ENCODE data around the gene KRT80. TPM values are rescaled to one million over a fixed set of nuclear protein-coding genes. Genes with fewer than 3 reads are reported as not detected.

KRT80 gene
- total RNA-seq, 2 donors from 2014 or later = 0.66 to 4.9 TPM

DNA sequence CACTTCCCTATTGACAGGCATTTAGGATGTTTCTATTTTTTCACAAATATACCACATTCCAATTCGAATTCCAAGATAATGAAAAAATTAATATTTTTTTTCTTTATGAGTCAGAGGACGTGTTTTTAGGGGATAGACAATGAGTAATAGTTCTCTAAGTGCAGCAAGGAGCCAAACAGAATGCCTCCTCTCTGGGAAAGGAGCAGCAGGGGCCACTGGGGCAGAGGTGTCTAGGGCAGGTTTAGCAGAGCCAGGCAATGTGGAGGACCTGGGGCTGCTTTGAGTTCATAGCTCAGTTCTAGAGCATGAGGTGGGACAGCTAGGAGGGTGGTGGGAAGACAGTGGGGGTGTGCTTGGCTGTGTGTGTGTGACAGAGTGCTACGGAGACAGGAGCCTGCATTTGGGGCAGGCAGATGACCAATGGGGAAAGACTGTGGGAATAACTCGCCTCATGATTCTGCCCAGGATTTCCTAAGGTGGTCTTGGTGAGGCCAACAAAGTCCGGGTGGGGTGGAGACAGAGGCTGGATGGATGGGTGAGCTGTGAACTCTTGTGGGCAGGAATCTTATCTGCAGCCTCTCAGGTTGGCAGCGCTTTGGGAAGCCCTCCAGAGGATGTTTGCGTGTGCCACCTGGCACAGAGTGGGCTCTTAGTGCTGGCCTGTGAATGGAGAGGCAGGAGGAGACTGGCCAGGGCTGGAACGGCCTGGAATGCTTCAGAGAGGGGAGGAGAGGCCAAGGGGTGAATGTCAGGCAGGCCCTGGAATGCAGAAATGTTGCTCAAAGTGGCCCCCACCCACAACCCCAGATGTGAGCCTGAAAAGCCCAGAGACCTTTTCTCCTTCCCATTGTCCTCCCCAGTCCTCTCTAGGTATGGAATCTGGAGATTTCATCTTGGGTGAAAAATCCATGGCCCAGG is 38.8 kb upstream of the KRT80 start:
- no peaks in the 10 kb centered on the region for H3K36me3 ChIP-seq
- DNase-seq = no peak
- H3K27me3 ChIP-seq = peaks cover 6% of the 10 kb centered on the region
- H3K27ac ChIP-seq = no peak overlapping the region
- intact Hi-C loops (cut with DNase I) = no loop called here
- no peak overlapping the region for H3K4me3 ChIP-seq
- H3K9me3 ChIP-seq = no peaks in the 10 kb centered on the region
- TF ChIP-seq, protein P1, sequence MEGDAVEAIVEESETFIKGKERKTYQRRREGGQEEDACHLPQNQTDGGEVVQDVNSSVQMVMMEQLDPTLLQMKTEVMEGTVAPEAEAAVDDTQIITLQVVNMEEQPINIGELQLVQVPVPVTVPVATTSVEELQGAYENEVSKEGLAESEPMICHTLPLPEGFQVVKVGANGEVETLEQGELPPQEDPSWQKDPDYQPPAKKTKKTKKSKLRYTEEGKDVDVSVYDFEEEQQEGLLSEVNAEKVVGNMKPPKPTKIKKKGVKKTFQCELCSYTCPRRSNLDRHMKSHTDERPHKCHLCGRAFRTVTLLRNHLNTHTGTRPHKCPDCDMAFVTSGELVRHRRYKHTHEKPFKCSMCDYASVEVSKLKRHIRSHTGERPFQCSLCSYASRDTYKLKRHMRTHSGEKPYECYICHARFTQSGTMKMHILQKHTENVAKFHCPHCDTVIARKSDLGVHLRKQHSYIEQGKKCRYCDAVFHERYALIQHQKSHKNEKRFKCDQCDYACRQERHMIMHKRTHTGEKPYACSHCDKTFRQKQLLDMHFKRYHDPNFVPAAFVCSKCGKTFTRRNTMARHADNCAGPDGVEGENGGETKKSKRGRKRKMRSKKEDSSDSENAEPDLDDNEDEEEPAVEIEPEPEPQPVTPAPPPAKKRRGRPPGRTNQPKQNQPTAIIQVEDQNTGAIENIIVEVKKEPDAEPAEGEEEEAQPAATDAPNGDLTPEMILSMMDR (IDR thresholded peaks at IDR 0.05) = no peak
- no peak overlapping the region for H3K9ac ChIP-seq (ENCODE audit: low read depth in 2 of 2, low read length in 2 of 2)
- peaks cover 10% of the 10 kb centered on the region for H3K4me1 ChIP-seq

DNA sequence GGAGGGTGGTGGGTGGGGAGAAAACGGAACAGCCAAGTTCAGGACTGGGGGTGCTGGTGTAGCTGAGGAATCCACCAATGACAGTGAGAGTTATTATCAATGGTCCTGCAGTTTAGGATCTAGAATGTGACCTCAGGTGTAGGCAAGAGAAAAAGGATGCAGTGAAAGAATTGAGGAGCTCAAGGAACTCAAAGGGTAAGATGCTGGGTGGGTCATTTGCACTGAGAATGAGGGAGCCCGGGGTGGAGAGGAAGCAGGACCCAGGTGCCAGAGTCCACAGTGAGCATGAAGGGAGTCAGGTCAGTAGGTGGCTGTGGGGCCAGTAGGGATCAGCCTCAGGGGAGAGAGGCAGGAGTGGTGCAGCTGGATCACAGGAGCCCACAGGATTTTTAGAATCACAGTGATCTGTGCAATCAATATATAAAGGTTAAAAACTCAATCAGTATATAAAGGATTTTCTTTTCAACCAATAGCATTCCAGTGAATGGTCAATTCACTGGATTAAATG is 38.1 kb upstream of the KRT80 start:
- peaks cover 10% of the 10 kb centered on the region for H3K4me1 ChIP-seq
- peaks cover 6% of the 10 kb centered on the region for H3K27me3 ChIP-seq
- TF ChIP-seq, protein P1 (IDR thresholded peaks at IDR 0.05) = no peak
- no peak overlapping the region for H3K27ac ChIP-seq
- H3K9me3 ChIP-seq = no peaks in the 10 kb centered on the region
- H3K4me3 ChIP-seq = no peak overlapping the region
- DNase-seq = no peak
- intact Hi-C loops (cut with DNase I) = no loop called here
- no peak overlapping the region for H3K9ac ChIP-seq (ENCODE audit: low read depth in 2 of 2, low read length in 2 of 2)
- no peaks in the 10 kb centered on the region for H3K36me3 ChIP-seq

DNA sequence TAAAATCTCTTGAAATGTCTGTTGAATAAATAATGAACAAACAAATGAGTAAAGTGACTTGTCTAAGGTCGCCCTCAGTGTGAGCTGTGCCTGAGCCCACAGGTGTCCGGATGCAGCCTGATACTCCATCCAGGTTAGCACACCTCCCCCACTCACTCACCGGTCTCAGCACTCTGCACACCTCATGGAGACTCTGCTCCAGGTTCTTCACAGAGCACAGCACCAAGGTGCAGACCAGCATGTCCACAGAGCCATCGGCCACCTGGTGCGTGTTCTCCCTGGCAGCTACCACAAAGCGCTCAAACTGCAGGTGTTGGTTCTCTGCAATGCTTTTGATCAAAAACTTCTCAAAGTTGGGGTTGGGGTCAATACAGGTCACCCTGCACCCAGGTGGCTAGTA is 37.1 kb upstream of the KRT80 start:
- Histone ChIP-seq H3K27me3 (peaks cover 6% of the 10 kb centered on the region), H3K36me3 (no peaks in the 10 kb centered on the region), H3K9me3 (no peaks in the 10 kb centered on the region), H3K4me1 (peaks cover 10% of the 10 kb centered on the region), H3K27ac (no peak overlapping the region), H3K4me3 (no peak overlapping the region), H3K9ac (ENCODE audit: low read depth in 2 of 2, low read length in 2 of 2) (no peak overlapping the region)
- DNase-seq = no peak
- TF ChIP-seq, protein P1 (IDR thresholded peaks at IDR 0.05) = no peak
- intact Hi-C loops (cut with DNase I) = no loop called here

DNA sequence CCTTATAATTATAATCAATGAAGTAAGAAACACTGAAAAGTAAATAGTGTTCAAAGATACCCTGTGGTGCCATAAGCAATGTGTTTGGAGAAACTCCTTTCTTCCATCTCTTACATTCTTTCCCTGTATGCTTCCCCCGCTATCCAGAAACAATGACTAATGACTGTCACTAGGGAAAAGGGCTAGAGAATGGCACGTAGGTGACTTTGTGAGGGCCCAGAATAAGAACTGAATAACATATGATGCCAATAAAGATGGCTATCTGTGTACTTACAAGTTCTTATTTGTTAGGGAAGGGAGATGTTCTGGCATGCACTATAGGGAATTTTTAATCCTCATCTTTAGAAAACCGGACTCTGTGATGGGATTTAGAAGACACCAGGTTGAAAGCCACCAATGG is 36.6 kb upstream of the KRT80 start:
- Histone ChIP-seq H3K27ac (no peak overlapping the region), H3K36me3 (no peaks in the 10 kb centered on the region), H3K27me3 (peaks cover 5% of the 10 kb centered on the region), H3K9me3 (no peaks in the 10 kb centered on the region), H3K4me1 (peaks cover 10% of the 10 kb centered on the region), H3K9ac (ENCODE audit: low read depth in 2 of 2, low read length in 2 of 2) (no peak overlapping the region), H3K4me3 (no peak overlapping the region)
- intact Hi-C loops (cut with DNase I) = no loop called here
- no peak for DNase-seq
- TF ChIP-seq, protein P1 (IDR thresholded peaks at IDR 0.05) = no peak

DNA sequence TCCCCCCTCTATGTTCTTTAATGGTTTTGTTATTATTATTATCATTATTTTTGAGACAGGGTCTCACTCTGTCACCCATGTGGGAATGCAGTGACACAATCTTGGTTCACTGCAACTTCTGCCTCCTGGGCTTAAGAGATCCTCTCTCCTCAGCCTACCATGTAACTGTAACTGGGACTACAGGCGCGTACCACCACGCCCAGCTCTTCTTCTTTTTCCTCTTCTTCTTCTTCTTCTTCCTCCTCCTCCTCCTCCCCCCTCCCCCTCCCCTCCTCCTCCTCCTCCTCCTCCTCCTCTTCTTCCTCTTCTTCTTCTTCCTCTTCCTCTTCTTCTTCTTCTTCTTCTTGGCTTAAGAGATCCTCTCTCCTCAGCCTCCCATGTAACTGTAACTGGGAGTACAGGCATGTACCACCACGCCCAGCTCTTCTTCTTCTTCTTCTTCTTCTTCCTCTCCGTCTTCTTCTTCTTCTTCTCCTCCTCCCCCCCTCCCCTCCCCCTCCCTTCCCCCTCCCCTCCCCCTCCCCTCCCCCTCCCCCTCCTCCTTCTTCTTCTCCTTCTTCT is 35.9 kb upstream of the KRT80 start:
- no peaks in the 10 kb centered on the region for H3K9me3 ChIP-seq
- no peak overlapping the region for H3K9ac ChIP-seq (ENCODE audit: low read depth in 2 of 2, low read length in 2 of 2)
- H3K27me3 ChIP-seq = no peaks in the 10 kb centered on the region
- H3K4me3 ChIP-seq = no peak overlapping the region
- peaks cover 6% of the 10 kb centered on the region for H3K4me1 ChIP-seq
- H3K36me3 ChIP-seq = no peaks in the 10 kb centered on the region
- TF ChIP-seq, protein P1 (IDR thresholded peaks at IDR 0.05) = no peak
- DNase-seq = no peak
- intact Hi-C loops (cut with DNase I) = no loop called here
- H3K27ac ChIP-seq = no peak overlapping the region
